CD14-positive monocyte (primary cell): ENCODE results near the gene GPR132. TPM values are rescaled to one million over a fixed set of nuclear protein-coding genes. Genes with fewer than 3 reads are reported as not detected.

Source experiments
- DNase-seq, 3 donors: peaks; one replicate each; pipeline ENCODE4 v3.0.0-alpha.2; 2011 to 2022
- H2AFZ ChIP-seq: 2 replicates; pipeline ENCODE4 v1.6.0; 2012; ENCODE audit warnings: mild to moderate bottlenecking, low read depth, low read length, inconsistent platforms; ENCODE audit not compliant: insufficient read depth, poor library complexity, severe bottlenecking
- H3K27ac ChIP-seq, 2 donors: 1 replicate in 1 of 2; 2 replicates in 1 of 2; pipeline ENCODE4 v1.5.1; 2012 to 2013; ENCODE audit warnings: low read length in 2 of 2, control low read depth in 1 of 2, inconsistent platforms in 1 of 2, low read depth in 1 of 2, mild to moderate bottlenecking in 1 of 2
- H3K27me3 ChIP-seq, 2 donors: one replicate each; pipeline versions ENCODE4 v1.6.0 to v1.6.1; 2011 to 2013; ENCODE audit warnings: low read length in 2 of 2; ENCODE audit not compliant: control insufficient read depth in 2 of 2, insufficient read depth in 2 of 2
- H3K36me3 ChIP-seq, 2 donors: replicated peaks in 1 of 2; 1 replicate in 1 of 2; 2 replicates in 1 of 2; pipeline versions ENCODE4 v1.5.1 to v1.6.1; 2012 to 2013; ENCODE audit warnings: low read length in 2 of 2, control low read depth in 1 of 2, inconsistent platforms in 1 of 2, mild to moderate bottlenecking in 1 of 2; ENCODE audit not compliant: insufficient read depth in 2 of 2, control insufficient read depth in 1 of 2
- H3K4me1 ChIP-seq, 2 donors: 1 replicate in 1 of 2; 2 replicates in 1 of 2; pipeline versions ENCODE4 v1.5.1 to v1.6.1; 2012 to 2013; ENCODE audit warnings: low read length in 2 of 2, control low read depth in 1 of 2, inconsistent platforms in 1 of 2, mild to moderate bottlenecking in 1 of 2, moderate library complexity in 1 of 2; ENCODE audit not compliant: insufficient read depth in 2 of 2, control insufficient read depth in 1 of 2
- H3K4me2 ChIP-seq: replicated peaks from 2 replicates; pipeline ENCODE3; 2012; ENCODE audit warnings: low read length, moderate library complexity, mild to moderate bottlenecking; ENCODE audit not compliant: poor library complexity, severe bottlenecking; ENCODE audit errors: extremely low read depth
- H3K4me3 ChIP-seq, 3 experiments: fragments of 200-600 bp in 1 of 3; sonication (generic) in 1 of 3; replicated peaks in 1 of 3; 1 replicate in 2 of 3; 2 replicates in 1 of 3; pipeline ENCODE4 v1.5.1; 2011 to 2013; ENCODE audit warnings: low read length in 3 of 3, mild to moderate bottlenecking in 3 of 3, control low read depth in 2 of 3, low read depth in 2 of 3, inconsistent platforms in 1 of 3, moderate library complexity in 1 of 3
- H3K79me2 ChIP-seq: 2 replicates; pipeline ENCODE4 v1.6.0; 2012; ENCODE audit warnings: mild to moderate bottlenecking, control low read depth, inconsistent platforms, low read length, moderate library complexity; ENCODE audit not compliant: insufficient read depth
- H3K9ac ChIP-seq: 2 replicates; pipeline ENCODE4 v1.6.0; 2017; ENCODE audit warnings: low read length, mild to moderate bottlenecking; ENCODE audit not compliant: insufficient read depth, poor library complexity, severe bottlenecking
- H3K9me3 ChIP-seq, 2 donors: replicated peaks in 1 of 2; 1 replicate in 1 of 2; 2 replicates in 1 of 2; pipeline versions ENCODE4 v1.5.1 to v1.6.1; 2012 to 2013; ENCODE audit warnings: low read length in 2 of 2, control low read depth in 1 of 2; ENCODE audit not compliant: control insufficient read depth in 1 of 2, insufficient read depth in 1 of 2
- H4K20me1 ChIP-seq: 2 replicates; pipeline ENCODE4 v1.6.0; 2012; ENCODE audit warnings: mild to moderate bottlenecking, low read length, control low read depth, moderate library complexity; ENCODE audit not compliant: insufficient read depth
- H3K27ac Mint-ChIP-seq, 7 donors: one replicate each; pipeline ENCODE4 v1.8.0; 2020; ENCODE audit warnings: mild to moderate bottlenecking in 7 of 7, mixed read lengths in 7 of 7, moderate library complexity in 6 of 7, inconsistent platforms in 2 of 7
- H3K27me3 Mint-ChIP-seq, 3 donors: one replicate each; pipeline ENCODE4 v1.8.0; 2021 to 2022; ENCODE audit warnings: low read depth in 3 of 3, mild to moderate bottlenecking in 3 of 3, mixed read lengths in 3 of 3, moderate library complexity in 3 of 3, inconsistent platforms in 1 of 3
- H3K36me3 Mint-ChIP-seq, 2 donors: one replicate each; pipeline ENCODE4 v1.8.0; 2020; ENCODE audit warnings: mixed read lengths in 2 of 2, inconsistent platforms in 1 of 2, mild to moderate bottlenecking in 1 of 2
- H3K4me1 Mint-ChIP-seq: one replicate; pipeline ENCODE4 v1.8.0; 2020; ENCODE audit warnings: mild to moderate bottlenecking, mixed read lengths
- H3K4me3 Mint-ChIP-seq, 2 donors: one replicate each; pipeline ENCODE4 v1.8.0; 2020; ENCODE audit warnings: mild to moderate bottlenecking in 2 of 2, mixed read lengths in 2 of 2, moderate library complexity in 1 of 2
- H3K9me3 Mint-ChIP-seq, 7 donors: one replicate each; pipeline ENCODE4 v1.8.0; 2020 to 2022; ENCODE audit warnings: mixed read lengths in 7 of 7, mild to moderate bottlenecking in 6 of 7, moderate library complexity in 6 of 7, inconsistent platforms in 2 of 7
- CTCF ChIP-seq: fragments of 200-600 bp; IDR thresholded peaks from one replicate; pipeline ENCODE4 v1.8.0; 2022; ENCODE audit warnings: antibody characterized with exemption, mild to moderate bottlenecking
- WGBS: methylation state at CpG from one replicate; pipeline ENCODE4 v1.1.5; 2013; ENCODE audit warnings: missing lambda C conversion rate; ENCODE audit not compliant: insufficient coverage; 5-methylcytosine and 5-hydroxymethylcytosine counted together
- intact Hi-C, 2 donors: fragments of 100-400 bp; cut with micrococcal nuclease; formaldehyde crosslinking; loops; one replicate each; pipeline versions ENCODE4 v1.15.0 to v1.15.1; 2023
- polyA plus RNA-seq, 3 donors: library from polyadenylated mRNA; depleted of rRNA in 1 of 3; unstranded in 2 of 3; stranded (reverse) in 1 of 3; fragments of 300-500 nt in 2 of 3; fragments of >200 nt in 1 of 3; fragmentation: Illumina TruSeq in 2 of 3; gene quantifications; 1 replicate in 2 of 3; 2 replicates in 1 of 3; pipeline ENCODE4 v1.2.3, GENCODE V29; 2012 to 2021

The GPR132 gene
- polyA plus RNA-seq, 3 donors = 6.3 to 19.0 (median 13.0) TPM

GRCh38 chr14:105093038-105093430 lies 27.8 kb upstream of the GPR132 start:
- Histone ChIP-seq H3K36me3 (no peaks in the 10 kb centered on the region), H3K9ac (no peak overlapping the region), H3K27me3 (peaks cover 24 to 64% of the 10 kb centered on the region in 2 donors), H3K4me2 (peak overlapping the region; percentile 78), H3K9me3 (peaks cover 0 to 11% of the 10 kb centered on the region in 2 donors), H3K4me1 (peaks cover 7 to 20% of the 10 kb centered on the region in 2 donors), H2AFZ (no peak overlapping the region), H3K79me2 (no peaks in the 10 kb centered on the region), H3K27ac (no peak overlapping the region), H4K20me1 (no peaks in the 10 kb centered on the region), H3K4me3 (peak overlapping the region in 1 of 3 experiments; percentile 53)
- WGBS = 2% methylated on average over 46 of the region's 46 CpGs
- DNase-seq = no peak
- TF ChIP-seq CTCF = no peak
- H3K27ac Mint-ChIP-seq = no peak overlapping the region
- H3K4me1 Mint-ChIP-seq = peaks cover 6% of the 10 kb centered on the region
- H3K27me3 Mint-ChIP-seq = peaks cover 45 to 78% (median 49%) of the 10 kb centered on the region in 3 donors
- peak overlapping the region; percentile 70 to 92 for H3K4me3 Mint-ChIP-seq
- H3K36me3 Mint-ChIP-seq = peaks cover 0 to 3% of the 10 kb centered on the region in 2 donors
- peaks cover 0 to 14% (median 7%) of the 10 kb centered on the region in 7 donors for H3K9me3 Mint-ChIP-seq
- intact Hi-C loops = loop anchor here (5.0 kb wide), 1 partner anchor 36 kb away; no protein-coding TSS in a partner anchor

GRCh38 chr14:105092171-105093037 lies 27.2 kb upstream of the GPR132 start:
- no peak overlapping the region for H3K9ac ChIP-seq
- intact Hi-C loops = loop anchor here (5.0 kb wide), 1 partner anchor 35 kb away; no protein-coding TSS in a partner anchor
- peak overlapping the region; percentile 78 for H3K4me2 ChIP-seq
- H2AFZ ChIP-seq = no peak overlapping the region
- peaks cover 0 to 18% (median 7%) of the 10 kb centered on the region in 7 donors for H3K9me3 Mint-ChIP-seq
- 66% methylated on average over 18 of the region's 25 CpGs for WGBS
- peaks cover 49 to 82% (median 51%) of the 10 kb centered on the region in 3 donors for H3K27me3 Mint-ChIP-seq
- no peaks in the 10 kb centered on the region for H3K79me2 ChIP-seq
- H3K4me1 Mint-ChIP-seq = peaks cover 8% of the 10 kb centered on the region
- peaks cover 28 to 68% of the 10 kb centered on the region in 2 donors for H3K27me3 ChIP-seq
- peak overlapping the region; percentile 70 to 92 for H3K4me3 Mint-ChIP-seq
- no peak for DNase-seq
- TF ChIP-seq CTCF = no peak
- H4K20me1 ChIP-seq = no peaks in the 10 kb centered on the region
- peaks cover 0 to 11% of the 10 kb centered on the region in 2 donors for H3K9me3 ChIP-seq
- no peak overlapping the region for H3K27ac ChIP-seq
- no peaks in the 10 kb centered on the region for H3K36me3 ChIP-seq
- peaks cover 0 to 3% of the 10 kb centered on the region in 2 donors for H3K36me3 Mint-ChIP-seq
- H3K4me1 ChIP-seq = peaks cover 7 to 26% of the 10 kb centered on the region in 2 donors
- peak overlapping the region in 1 of 7 donors; percentile 71 for H3K27ac Mint-ChIP-seq
- H3K4me3 ChIP-seq = peak overlapping the region in 1 of 3 experiments; percentile 53
